ENCODE measurements around the gene SINHCAF.

Gene SINHCAF

GRCh38 chr12:31362115-31362758, 36.3 kb upstream of the SINHCAF start:
- H3K36me3 Mint-ChIP-seq (ENCODE audit: low read depth), result peaks cover 7% of the 10 kb centered on the region
- H3K27me3 Mint-ChIP-seq (ENCODE audit: low read depth, poor library complexity), result peaks cover 21% of the 10 kb centered on the region
- no peak for TF ChIP-seq CTCF (IDR thresholded peaks at IDR 0.05)
- H3K4me1 Mint-ChIP-seq, result peaks cover 48% of the 10 kb centered on the region
- no peak for DNase-seq
- peak overlapping the region; percentile 86 for H3K27ac Mint-ChIP-seq
- peak overlapping the region; percentile 48 for H3K4me3 Mint-ChIP-seq
- H3K9me3 Mint-ChIP-seq, result peaks cover 11% of the 10 kb centered on the region

DNA sequence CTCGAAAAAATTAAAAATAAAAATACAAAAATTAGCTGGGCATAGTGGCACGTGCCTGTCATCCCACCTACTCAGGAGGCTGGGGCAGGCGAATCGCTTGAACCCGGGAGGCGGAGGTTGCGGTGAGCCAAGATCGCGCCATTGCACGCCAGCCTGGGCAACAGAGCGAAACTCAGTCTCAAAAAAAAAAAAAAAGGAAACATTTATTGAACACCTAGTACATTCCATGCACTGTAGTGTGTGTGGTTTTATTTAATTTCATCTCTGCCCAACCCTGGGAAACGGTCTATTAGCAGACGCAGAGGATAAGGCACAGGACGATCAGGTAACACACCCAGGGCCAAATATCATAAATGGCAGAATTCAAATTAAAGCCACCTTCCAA, 35.8 kb upstream of the SINHCAF start:
- peaks cover 48% of the 10 kb centered on the region for H3K4me1 Mint-ChIP-seq
- peaks cover 21% of the 10 kb centered on the region for H3K27me3 Mint-ChIP-seq (ENCODE audit: low read depth, poor library complexity)
- peaks cover 11% of the 10 kb centered on the region for H3K9me3 Mint-ChIP-seq
- peaks cover 7% of the 10 kb centered on the region for H3K36me3 Mint-ChIP-seq (ENCODE audit: low read depth)
- peak overlapping the region; percentile 86 for H3K27ac Mint-ChIP-seq
- no peak for TF ChIP-seq CTCF (IDR thresholded peaks at IDR 0.05)
- H3K4me3 Mint-ChIP-seq, result no peak overlapping the region
- DNase-seq, result no peak

DNA sequence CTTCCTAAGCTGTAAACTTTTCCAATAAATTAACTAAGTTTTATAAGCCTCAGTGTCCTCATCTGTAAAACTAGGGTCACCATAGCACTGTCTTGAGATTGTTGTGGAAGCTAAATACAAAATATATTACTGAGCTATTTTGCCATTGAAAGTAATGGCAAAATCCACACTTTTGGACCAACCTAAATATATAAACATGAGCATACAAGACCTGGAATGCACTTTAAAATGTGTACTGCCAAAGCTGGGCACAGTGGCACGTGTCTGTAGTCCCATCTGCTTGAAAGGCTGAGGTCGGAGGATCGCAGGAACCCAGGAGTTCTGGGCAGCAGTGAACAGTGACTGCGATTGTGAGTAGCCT, 29.8 kb upstream of the SINHCAF start:
- H3K36me3 Mint-ChIP-seq (ENCODE audit: low read depth), result peaks cover 6% of the 10 kb centered on the region
- H3K4me3 Mint-ChIP-seq, result no peak overlapping the region
- TF ChIP-seq CTCF (IDR thresholded peaks at IDR 0.05), result no peak
- H3K9me3 Mint-ChIP-seq, result peaks cover 10% of the 10 kb centered on the region
- H3K27me3 Mint-ChIP-seq (ENCODE audit: low read depth, poor library complexity), result peaks cover 13% of the 10 kb centered on the region
- no peak overlapping the region for H3K27ac Mint-ChIP-seq
- H3K4me1 Mint-ChIP-seq, result peaks cover 36% of the 10 kb centered on the region
- no peak for DNase-seq

- peak overlapping the region; percentile 35 for H3K4me3 Mint-ChIP-seq
- peaks cover 29% of the 10 kb centered on the region for H3K4me1 Mint-ChIP-seq
- peaks cover 6% of the 10 kb centered on the region for H3K9me3 Mint-ChIP-seq
- TF ChIP-seq CTCF (IDR thresholded peaks at IDR 0.05), result no peak
- H3K27me3 Mint-ChIP-seq (ENCODE audit: low read depth, poor library complexity), result peaks cover 8% of the 10 kb centered on the region
- peaks cover 6% of the 10 kb centered on the region for H3K36me3 Mint-ChIP-seq (ENCODE audit: low read depth)
- DNase-seq, result no peak
- peak overlapping the region; percentile 96 for H3K27ac Mint-ChIP-seq
Measured at GRCh38 chr12:31353750-31354708, 28.1 kb upstream of the SINHCAF start.

GRCh38 chr12:31346267-31346666, 20.3 kb upstream of the SINHCAF start:
- no peaks in the 10 kb centered on the region for H3K36me3 Mint-ChIP-seq (ENCODE audit: low read depth)
- TF ChIP-seq CTCF (IDR thresholded peaks at IDR 0.05), result no peak
- H3K4me1 Mint-ChIP-seq, result peaks cover 44% of the 10 kb centered on the region
- peak overlapping the region; percentile 93 for H3K27ac Mint-ChIP-seq
- no peaks in the 10 kb centered on the region for H3K27me3 Mint-ChIP-seq (ENCODE audit: low read depth, poor library complexity)
- no peak overlapping the region for H3K4me3 Mint-ChIP-seq
- no peak for DNase-seq
- H3K9me3 Mint-ChIP-seq, result peaks cover 3% of the 10 kb centered on the region
